Transverse colon (tissue), 4 donors: Measurements from ENCODE around the gene BLM.

Experiments used
- CTCF ChIP-seq, 5 experiments: fragments of 200-600 bp in 3 of 5; fragments of 450-650 bp in 2 of 5; sonication (generic) in 3 of 5; IDR thresholded peaks; 1 replicate in 2 of 5; 2 replicates in 3 of 5; pipeline ENCODE4 v1.5.1; 2016 to 2017; ENCODE audit warnings: antibody characterized with exemption in 5 of 5, inconsistent platforms in 3 of 5, mild to moderate bottlenecking in 2 of 5, moderate library complexity in 1 of 5
- POLR2AphosphoS5 ChIP-seq, 3 donors: sonication (generic); formaldehyde crosslinking; IDR thresholded peaks; one replicate each; pipeline ENCODE4 v1.6.1; 2016; ENCODE audit warnings: antibody characterized with exemption in 3 of 3

GRCh38 chr15:90860942-90861675, 144.0 kb downstream of the BLM start:
- TF ChIP-seq CTCF (IDR thresholded peaks at IDR 0.05) (no peak), POLR2AphosphoS5 (IDR thresholded peaks at IDR 0.05) (no peak)
